ENCODE results near the gene GRIA3.

GRIA3 gene

GRCh38 chrX:123172869-123173268, 11.2 kb upstream of the GRIA3 start:
- H3K4me3 ChIP-seq (ENCODE audit: low read depth, low read length): no peak overlapping the region
- no peak for DNase-seq (ENCODE audit: low read depth)
- TF ChIP-seq MYC (IDR thresholded peaks at IDR 0.05; ENCODE audit: low read depth, low read length) (no peak), POLR2A (IDR thresholded peaks at IDR 0.05; ENCODE audit: extremely low read depth, insufficient read length) (no peak), CTCF (IDR thresholded peaks at IDR 0.05; ENCODE audit: low read depth, low read length) (no peak), MAX (IDR thresholded peaks at IDR 0.05; ENCODE audit: low read depth, low read length) (no peak)

GRCh38 chrX:123173833-123174232, 10.2 kb upstream of the GRIA3 start:
- no peak overlapping the region for H3K4me3 ChIP-seq (ENCODE audit: low read depth, low read length)
- DNase-seq (ENCODE audit: low read depth): peak; percentile 22
- peak; percentile 9 for TF ChIP-seq CTCF (IDR thresholded peaks at IDR 0.05; ENCODE audit: low read depth, low read length)
- TF ChIP-seq MAX (IDR thresholded peaks at IDR 0.05; ENCODE audit: low read depth, low read length): no peak
- TF ChIP-seq MYC (IDR thresholded peaks at IDR 0.05; ENCODE audit: low read depth, low read length): no peak

DNA sequence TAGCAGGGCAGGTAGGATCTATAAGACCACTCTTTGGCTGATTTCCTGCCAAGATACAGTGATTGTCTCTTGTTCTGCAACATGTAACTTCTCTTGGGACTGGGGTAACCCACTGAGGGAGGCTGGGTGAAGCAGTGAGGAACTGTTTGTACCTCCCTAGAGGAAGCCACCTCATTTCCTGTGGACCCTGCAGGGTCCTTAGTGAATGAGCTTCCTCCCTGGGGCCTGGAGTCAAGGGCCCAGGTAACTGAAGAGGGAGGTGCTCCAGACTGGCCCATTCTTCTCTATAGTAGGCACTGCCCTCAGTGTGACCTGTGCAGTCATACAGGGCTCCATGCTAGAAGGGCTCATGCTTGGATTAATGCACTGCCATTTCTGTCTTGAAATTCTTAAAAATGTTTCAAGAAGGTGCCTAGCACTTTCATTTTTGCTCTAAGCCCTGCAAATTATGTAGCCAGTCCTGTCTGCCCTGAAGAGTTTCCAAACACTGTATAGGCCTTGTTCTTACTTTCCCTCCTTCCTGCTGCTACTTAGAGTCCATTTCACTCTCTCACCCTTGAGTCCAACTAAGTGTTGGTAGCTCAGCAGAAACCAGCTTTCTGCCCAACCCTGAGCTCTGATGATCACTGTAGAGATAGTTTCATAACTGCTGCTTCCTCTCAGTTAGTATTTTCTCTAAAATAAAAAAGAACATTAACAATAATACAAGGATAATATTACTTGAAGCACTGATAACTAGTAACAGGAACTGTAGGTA, 8.5 kb upstream of the GRIA3 start:
- DNase-seq (ENCODE audit: low read depth): no peak
- no peak overlapping the region for H3K4me3 ChIP-seq (ENCODE audit: low read depth, low read length)
- no peak for TF ChIP-seq MYC (IDR thresholded peaks at IDR 0.05; ENCODE audit: low read depth, low read length)
- no peak for TF ChIP-seq CTCF (IDR thresholded peaks at IDR 0.05; ENCODE audit: low read depth, low read length)
- TF ChIP-seq MAX (IDR thresholded peaks at IDR 0.05; ENCODE audit: low read depth, low read length): no peak
- TF ChIP-seq POLR2A (IDR thresholded peaks at IDR 0.05; ENCODE audit: extremely low read depth, insufficient read length): no peak

DNA sequence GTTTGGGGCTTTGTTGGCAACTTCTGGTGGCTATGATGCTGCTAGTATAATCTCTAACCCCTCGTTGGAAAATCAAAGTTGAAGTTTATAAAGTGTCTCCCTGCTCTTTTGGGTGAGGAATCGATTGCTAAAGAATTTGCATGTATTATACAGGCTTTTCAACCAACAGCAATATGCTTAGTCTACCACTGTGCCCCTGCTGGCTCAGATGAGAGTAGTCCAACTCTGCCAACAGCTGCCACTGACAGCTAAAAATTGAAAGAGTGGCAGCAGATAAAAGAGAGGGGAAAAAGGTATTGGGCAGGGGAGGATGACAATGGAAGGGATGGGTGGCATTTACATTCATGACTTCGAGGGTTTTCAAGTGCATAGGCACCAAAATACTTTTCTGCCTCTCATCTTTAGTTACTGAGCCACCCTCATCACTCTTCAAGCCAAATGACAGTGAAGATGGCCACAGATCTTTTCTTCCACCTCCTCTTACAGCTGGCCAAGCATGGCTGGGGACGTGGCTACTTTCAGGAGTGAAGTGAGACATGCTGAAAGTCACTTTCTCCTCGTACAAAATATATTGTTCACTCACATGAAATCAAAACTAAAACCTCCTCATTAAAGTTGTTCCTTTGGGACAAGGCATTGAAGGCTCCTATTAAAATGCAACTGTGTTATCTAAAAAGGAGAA, 2.7 kb upstream of the GRIA3 start:
- H3K4me3 ChIP-seq (ENCODE audit: low read depth, low read length): no peak overlapping the region
- no peak for DNase-seq (ENCODE audit: low read depth)
- TF ChIP-seq CTCF (IDR thresholded peaks at IDR 0.05; ENCODE audit: low read depth, low read length) (no peak), MYC (IDR thresholded peaks at IDR 0.05; ENCODE audit: low read depth, low read length) (no peak), MAX (IDR thresholded peaks at IDR 0.05; ENCODE audit: low read depth, low read length) (no peak), POLR2A (IDR thresholded peaks at IDR 0.05; ENCODE audit: extremely low read depth, insufficient read length) (no peak)

DNA sequence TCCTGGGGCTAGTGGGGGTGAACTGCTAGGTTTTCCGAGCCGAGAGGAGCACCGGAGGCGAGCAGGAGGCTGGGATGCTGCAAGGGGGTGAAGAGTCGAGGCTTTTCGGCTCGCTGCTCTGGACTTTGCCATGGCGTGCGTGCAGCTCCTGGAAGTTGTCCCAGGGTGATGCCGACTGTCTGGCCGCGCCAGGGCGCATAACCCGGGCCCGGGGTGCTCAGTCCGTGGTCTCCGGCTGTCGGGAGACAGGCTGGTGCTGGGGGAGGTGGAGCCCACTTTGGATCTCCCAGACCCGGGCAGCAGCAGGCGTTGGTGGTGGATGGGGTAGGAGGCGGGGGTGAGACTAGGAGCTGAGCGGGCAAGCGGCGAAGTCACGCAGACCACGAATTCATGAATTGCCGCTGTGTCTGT, 793 bp downstream of the GRIA3 start:
- TF ChIP-seq MAX (IDR thresholded peaks at IDR 0.05; ENCODE audit: low read depth, low read length): no peak
- TF ChIP-seq POLR2A (IDR thresholded peaks at IDR 0.05; ENCODE audit: extremely low read depth, insufficient read length): no peak
- no peak for TF ChIP-seq CTCF (IDR thresholded peaks at IDR 0.05; ENCODE audit: low read depth, low read length)
- TF ChIP-seq MYC (IDR thresholded peaks at IDR 0.05; ENCODE audit: low read depth, low read length): no peak
- no peak overlapping the region for H3K4me3 ChIP-seq (ENCODE audit: low read depth, low read length)
- no peak for DNase-seq (ENCODE audit: low read depth)

All from NB4 (cell line).